Activated CD8-positive, alpha-beta T cell treated with anti-CD3 and anti-CD28 coated beads, Interleukin-2, amount 10 ng/mL, durations not matched to agents 7 days and 5 days (primary cell): ENCODE data around the gene DMP1. TPM values are rescaled to one million over a fixed set of nuclear protein-coding genes. Genes with fewer than 3 reads are reported as not detected.

ENCODE experiments used
- ATAC-seq: fragments of 150-1000 bp; cut with Tn5 transposase; one replicate; pipeline ENCODE4 v1.10.0; 2021; ENCODE audit warnings: moderate library complexity
- CTCF ChIA-PET: fragments of 350-600 bp; sonication (Branson Sonifier 250); formaldehyde crosslinking; loops from one replicate; lab custom pipeline; 2021; ENCODE audit warnings: antibody characterized with exemption; lab: Charles Lee
- POLR2A ChIA-PET: fragments of 350-600 bp; sonication (Branson Sonifier 250); formaldehyde crosslinking; loops from one replicate; lab custom pipeline; 2021; ENCODE audit warnings: antibody characterized with exemption; lab: Charles Lee
- DNase-seq: peaks from one replicate; pipeline ENCODE4 v3.0.0-alpha.2; 2020
- H3K27ac Mint-ChIP-seq: one replicate; pipeline ENCODE4 v1.8.0; 2021; ENCODE audit warnings: mild to moderate bottlenecking, mixed read lengths
- H3K27me3 Mint-ChIP-seq: one replicate; pipeline ENCODE4 v1.8.0; 2021; ENCODE audit warnings: low read depth, mixed read lengths
- H3K36me3 Mint-ChIP-seq: one replicate; pipeline ENCODE4 v1.8.0; 2021; ENCODE audit warnings: low read depth, mixed read lengths
- H3K4me1 Mint-ChIP-seq: one replicate; pipeline ENCODE4 v1.8.0; 2021; ENCODE audit warnings: low read depth, mixed read lengths
- H3K4me3 Mint-ChIP-seq: one replicate; pipeline ENCODE4 v1.8.0; 2021; ENCODE audit warnings: mild to moderate bottlenecking, mixed read lengths
- H3K9me3 Mint-ChIP-seq: one replicate; pipeline ENCODE4 v1.8.0; 2022; ENCODE audit warnings: mixed read lengths; ENCODE audit not compliant: insufficient read depth
- total RNA-seq, 2 experiments: library from RNA; stranded (reverse); gene quantifications; one replicate each; pipeline ENCODE4 v1.2.3, GENCODE V29; 2021

Gene DMP1
- total RNA-seq, result not detected

- no peak within 1 kb of the TSS for H3K4me3 Mint-ChIP-seq
- no peak for DNase-seq
- H3K27ac Mint-ChIP-seq, result no peak within 1 kb of the TSS
- ATAC-seq, result no peak
- ChIA-PET POLR2A (no interaction called here), CTCF (no interaction called here)
- H3K27me3 Mint-ChIP-seq, result peaks cover 4% of the 10 kb centered on the region
- no peaks in the 10 kb centered on the region for H3K36me3 Mint-ChIP-seq
- H3K4me1 Mint-ChIP-seq, result no peaks in the 10 kb centered on the region
- H3K9me3 Mint-ChIP-seq, result no peaks in the 10 kb centered on the region
Observed at GRCh38 chr4:87649980-87650379, at the start of gene DMP1. TSS of gene DMP1 (plus strand) at chr4:87650280. CDS start at chr4:87656493, 6,213 bp downstream.

GRCh38 chr4:87601361-87601760, 48.7 kb upstream of the DMP1 start:
- ATAC-seq, result no peak
- Mint-ChIP-seq H3K4me1 (no peaks in the 10 kb centered on the region), H3K27me3 (peaks cover 25% of the 10 kb centered on the region), H3K27ac (no peak overlapping the region), H3K9me3 (no peaks in the 10 kb centered on the region), H3K36me3 (no peaks in the 10 kb centered on the region), H3K4me3 (no peak overlapping the region)
- DNase-seq, result no peak
- CTCF ChIA-PET, result no interaction called here
- POLR2A ChIA-PET, result no interaction called here

- DNase-seq (no peak), ATAC-seq (no peak)
- POLR2A ChIA-PET, result no interaction called here
- Mint-ChIP-seq H3K4me1 (no peaks in the 10 kb centered on the region), H3K4me3 (no peak within 1 kb of the TSS), H3K27me3 (no peaks in the 10 kb centered on the region), H3K36me3 (no peaks in the 10 kb centered on the region), H3K9me3 (no peaks in the 10 kb centered on the region), H3K27ac (no peak within 1 kb of the TSS)
- CTCF ChIA-PET, result interaction anchor here (0.9 kb wide), 1 partner anchor 41 kb away, joined by 3 read pairs; no protein-coding TSS in a partner anchor
Observed at GRCh38 chr4:87608229-87608628, 41.9 kb upstream of the DMP1 start, which contains the start of gene DSPP. TSS of gene DSPP (plus strand) at chr4:87608529. CDS start at chr4:87610909, 2,380 bp downstream.

GRCh38 chr4:87614292-87614890, 35.7 kb upstream of the DMP1 start:
- DNase-seq (no peak), ATAC-seq (no peak)
- Mint-ChIP-seq H3K36me3 (no peaks in the 10 kb centered on the region), H3K9me3 (no peaks in the 10 kb centered on the region), H3K4me3 (no peak overlapping the region), H3K27me3 (no peaks in the 10 kb centered on the region), H3K4me1 (no peaks in the 10 kb centered on the region), H3K27ac (no peak overlapping the region)
- ChIA-PET POLR2A (no interaction called here), CTCF (no interaction called here)

- DNase-seq, result no peak
- CTCF ChIA-PET, result no interaction called here
- Mint-ChIP-seq H3K4me3 (no peak overlapping the region), H3K9me3 (no peaks in the 10 kb centered on the region), H3K27ac (no peak overlapping the region), H3K4me1 (no peaks in the 10 kb centered on the region), H3K27me3 (peaks cover 9% of the 10 kb centered on the region), H3K36me3 (no peaks in the 10 kb centered on the region)
- POLR2A ChIA-PET, result no interaction called here
- no peak for ATAC-seq
Observed at GRCh38 chr4:87616268-87616667, 33.8 kb upstream of the DMP1 start.

- CTCF ChIA-PET, result no interaction called here
- POLR2A ChIA-PET, result interaction anchor here (0.6 kb wide), 1 partner anchor 21 kb away, joined by 6 read pairs; no protein-coding TSS in a partner anchor
- Mint-ChIP-seq H3K9me3 (no peaks in the 10 kb centered on the region), H3K27ac (no peak overlapping the region), H3K27me3 (peaks cover 9% of the 10 kb centered on the region), H3K4me1 (no peaks in the 10 kb centered on the region), H3K36me3 (no peaks in the 10 kb centered on the region), H3K4me3 (no peak overlapping the region)
- ATAC-seq, result no peak
- DNase-seq, result no peak
Observed at GRCh38 chr4:87620086-87620485, 30.0 kb upstream of the DMP1 start.

- CTCF ChIA-PET, result no interaction called here
- H3K9me3 Mint-ChIP-seq, result no peaks in the 10 kb centered on the region
- no peak overlapping the region for H3K4me3 Mint-ChIP-seq
- H3K27ac Mint-ChIP-seq, result no peak overlapping the region
- no peak for DNase-seq
- H3K36me3 Mint-ChIP-seq, result no peaks in the 10 kb centered on the region
- ATAC-seq, result no peak
- POLR2A ChIA-PET, result interaction anchor here (0.6 kb wide), 1 partner anchor 21 kb away, joined by 6 read pairs; no protein-coding TSS in a partner anchor
- no peaks in the 10 kb centered on the region for H3K4me1 Mint-ChIP-seq
- H3K27me3 Mint-ChIP-seq, result peaks cover 9% of the 10 kb centered on the region
Observed at GRCh38 chr4:87620491-87620890, 29.6 kb upstream of the DMP1 start.

- no peak overlapping the region for H3K27ac Mint-ChIP-seq
- CTCF ChIA-PET, result no interaction called here
- no peak for DNase-seq
- H3K4me1 Mint-ChIP-seq, result no peaks in the 10 kb centered on the region
- no peaks in the 10 kb centered on the region for H3K9me3 Mint-ChIP-seq
- ATAC-seq, result no peak
- no peak overlapping the region for H3K4me3 Mint-ChIP-seq
- no peaks in the 10 kb centered on the region for H3K36me3 Mint-ChIP-seq
- POLR2A ChIA-PET, result no interaction called here
- peaks cover 9% of the 10 kb centered on the region for H3K27me3 Mint-ChIP-seq
Observed at GRCh38 chr4:87622303-87622702, 27.8 kb upstream of the DMP1 start.

GRCh38 chr4:87624698-87625097, 25.4 kb upstream of the DMP1 start:
- ChIA-PET CTCF (no interaction called here), POLR2A (no interaction called here)
- DNase-seq, result no peak
- no peak overlapping the region for H3K4me3 Mint-ChIP-seq
- H3K9me3 Mint-ChIP-seq, result no peaks in the 10 kb centered on the region
- peaks cover 9% of the 10 kb centered on the region for H3K27me3 Mint-ChIP-seq
- no peak for ATAC-seq
- no peaks in the 10 kb centered on the region for H3K36me3 Mint-ChIP-seq
- no peaks in the 10 kb centered on the region for H3K4me1 Mint-ChIP-seq
- H3K27ac Mint-ChIP-seq, result no peak overlapping the region

- Mint-ChIP-seq H3K4me1 (no peaks in the 10 kb centered on the region), H3K9me3 (no peaks in the 10 kb centered on the region), H3K27me3 (peaks cover 5% of the 10 kb centered on the region), H3K4me3 (no peak overlapping the region), H3K27ac (no peak overlapping the region), H3K36me3 (no peaks in the 10 kb centered on the region)
- ATAC-seq (no peak), DNase-seq (no peak)
- ChIA-PET CTCF (no interaction called here), POLR2A (interaction anchor here (0.6 kb wide), 1 partner anchor 103 kb away, joined by 3 read pairs; the partner anchor contains the start of gene SPARCL1)
Observed at GRCh38 chr4:87631668-87632067, 18.4 kb upstream of the DMP1 start.

- Mint-ChIP-seq H3K36me3 (no peaks in the 10 kb centered on the region), H3K4me3 (no peak overlapping the region), H3K4me1 (no peaks in the 10 kb centered on the region), H3K9me3 (no peaks in the 10 kb centered on the region), H3K27ac (no peak overlapping the region), H3K27me3 (peaks cover 5% of the 10 kb centered on the region)
- CTCF ChIA-PET, result no interaction called here
- ATAC-seq (no peak), DNase-seq (no peak)
- POLR2A ChIA-PET, result no interaction called here
Observed at GRCh38 chr4:87632469-87632868, 17.6 kb upstream of the DMP1 start.

GRCh38 chr4:87633243-87633642, 16.8 kb upstream of the DMP1 start:
- Mint-ChIP-seq H3K27ac (no peak overlapping the region), H3K9me3 (no peaks in the 10 kb centered on the region), H3K4me1 (no peaks in the 10 kb centered on the region), H3K36me3 (no peaks in the 10 kb centered on the region), H3K27me3 (peaks cover 5% of the 10 kb centered on the region), H3K4me3 (no peak overlapping the region)
- no peak for ATAC-seq
- DNase-seq, result no peak
- ChIA-PET CTCF (no interaction called here), POLR2A (no interaction called here)

- no peaks in the 10 kb centered on the region for H3K4me1 Mint-ChIP-seq
- ChIA-PET CTCF (no interaction called here), POLR2A (no interaction called here)
- DNase-seq (no peak), ATAC-seq (no peak)
- no peaks in the 10 kb centered on the region for H3K9me3 Mint-ChIP-seq
- H3K4me3 Mint-ChIP-seq, result no peak overlapping the region
- H3K36me3 Mint-ChIP-seq, result no peaks in the 10 kb centered on the region
- H3K27ac Mint-ChIP-seq, result no peak overlapping the region
- peaks cover 13% of the 10 kb centered on the region for H3K27me3 Mint-ChIP-seq
Observed at GRCh38 chr4:87644286-87644685, 5.8 kb upstream of the DMP1 start.
